GM21786 (cell line): Measurements from ENCODE around the gene TLE1.
"Not testable (repeated sequence)": the region's sequence is repeated elsewhere in the genome, so short reads cannot be mapped to it uniquely, and the experiment has no call there.

Experiments used
- ATAC-seq: cut with Tn5 transposase; IDR thresholded peaks from one replicate; pipeline ENCODE4 v1.9.1; 2021; ENCODE audit not compliant: unreplicated experiment

The TLE1 gene

GRCh38 chr9:81689343-81690175 lies at the start of gene TLE1:
TSS of gene TLE1 (minus strand) at chr9:81689547. CDS start at chr9:81688240, 1,307 bp downstream.
- ATAC-seq = peak; percentile 72

GRCh38 chr9:81737871-81738507 lies 48.6 kb upstream of the TLE1 start:
- ATAC-seq = peak; percentile 60

- ATAC-seq = not testable (repeated sequence)
Measured at GRCh38 chr9:81730498-81730897, 41.2 kb upstream of the TLE1 start.

- peak; percentile 79 for ATAC-seq
Measured at GRCh38 chr9:81729135-81729534, 39.8 kb upstream of the TLE1 start.

GRCh38 chr9:81724242-81724889 lies 35.0 kb upstream of the TLE1 start:
- no peak for ATAC-seq

GRCh38 chr9:81722277-81722676 lies 32.9 kb upstream of the TLE1 start:
- no peak for ATAC-seq

GRCh38 chr9:81720450-81721086 lies 31.2 kb upstream of the TLE1 start:
- no peak for ATAC-seq

GRCh38 chr9:81719972-81720371 lies 30.6 kb upstream of the TLE1 start:
- ATAC-seq = no peak

- no peak for ATAC-seq
Measured at GRCh38 chr9:81718244-81718643, 28.9 kb upstream of the TLE1 start.

- ATAC-seq = no peak
Measured at GRCh38 chr9:81717747-81718077, 28.4 kb upstream of the TLE1 start.

GRCh38 chr9:81717061-81717746 lies 27.9 kb upstream of the TLE1 start:
- no peak for ATAC-seq

- no peak for ATAC-seq
Measured at GRCh38 chr9:81716409-81716808, 27.1 kb upstream of the TLE1 start.

GRCh38 chr9:81705578-81705977 lies 16.2 kb upstream of the TLE1 start:
- ATAC-seq = no peak

- no peak for ATAC-seq
Measured at GRCh38 chr9:81694541-81694940, 5.2 kb upstream of the TLE1 start.

- ATAC-seq = no peak
Measured at GRCh38 chr9:81693671-81694378, 4.5 kb upstream of the TLE1 start.

- no peak for ATAC-seq
Measured at GRCh38 chr9:81690251-81690851, 1.0 kb upstream of the TLE1 start.

GRCh38 chr9:81689093-81689342 lies 329 bp downstream of the TLE1 start:
- ATAC-seq = not testable (repeated sequence)

GRCh38 chr9:81688262-81689092 lies 870 bp downstream of the TLE1 start:
- not testable (repeated sequence) for ATAC-seq

- ATAC-seq = no peak
Measured at GRCh38 chr9:81687521-81688261, 1.7 kb downstream of the TLE1 start.
